NCI-H226 (cell line): ENCODE results near the gene PLXNA4.

Experiments
- DNase-seq: peaks from one replicate; pipeline ENCODE4 v3.0.0-alpha.2; 2015

PLXNA4 gene

DNA sequence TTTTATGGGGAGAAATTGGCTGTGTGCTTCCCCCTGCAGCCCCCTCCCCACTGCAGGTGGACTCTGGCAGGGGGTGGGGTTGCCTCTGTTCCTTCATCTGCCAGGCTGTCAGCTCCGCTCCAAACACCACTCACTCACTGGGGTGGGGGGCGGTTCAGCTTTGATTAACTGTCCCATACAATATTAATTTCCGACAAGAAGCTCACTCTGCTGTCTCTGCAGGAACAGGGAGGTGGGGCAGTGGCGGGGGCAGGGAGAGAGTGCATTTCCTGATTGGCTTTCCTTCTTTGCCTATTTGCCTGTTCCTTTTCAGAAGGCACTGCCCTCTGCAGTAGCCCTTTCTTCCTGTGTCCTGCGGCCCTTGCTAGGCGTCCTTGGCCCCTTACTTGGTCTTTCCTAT, 500.8 kb downstream of the PLXNA4 start:
- no peak for DNase-seq

DNA sequence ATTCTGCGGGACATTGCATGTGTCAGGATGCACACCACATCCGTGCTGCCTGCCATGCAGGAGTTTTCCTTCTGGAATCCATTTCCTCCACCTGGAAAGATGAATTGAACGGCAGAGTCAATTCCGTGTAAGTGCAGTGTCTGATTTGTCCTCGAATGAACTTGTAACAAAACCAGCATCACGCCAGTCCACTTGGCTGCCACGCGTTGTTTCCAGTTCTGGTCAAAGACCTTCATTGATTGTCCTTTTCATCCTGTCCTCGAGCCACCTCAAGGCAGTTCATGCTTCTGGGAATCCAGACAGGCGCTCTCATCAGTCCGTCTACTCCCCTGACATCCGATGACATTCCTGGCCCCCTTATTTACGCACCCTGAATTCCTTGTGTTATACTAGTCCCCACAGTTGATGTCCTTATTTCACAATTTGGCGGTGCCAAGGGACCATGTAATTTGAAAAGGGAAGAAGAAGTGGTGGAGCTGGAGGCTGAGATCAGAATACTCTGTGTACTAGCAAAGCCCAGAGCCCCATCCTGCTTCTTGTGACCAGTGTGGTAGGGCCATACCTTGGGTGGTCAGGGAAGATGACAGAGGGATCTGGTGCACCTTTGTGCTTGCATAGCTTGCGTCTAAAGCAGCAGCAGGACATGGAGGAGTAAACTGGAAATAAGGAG, 502.2 kb downstream of the PLXNA4 start:
- no peak for DNase-seq
